ENCODE results near the gene AACS. TPM values are rescaled to one million over a fixed set of nuclear protein-coding genes. Genes with fewer than 3 reads are reported as not detected.
A peak's percentile ranks its signal among the peaks of the same experiment; 100 is the strongest.

AACS gene
- total and polyA plus RNA-seq, 2 of the 13 experiments (the other 11 are each of a cell fraction or from before 2014, with no cell fraction given): 23.3 to 28.8 TPM

DNA sequence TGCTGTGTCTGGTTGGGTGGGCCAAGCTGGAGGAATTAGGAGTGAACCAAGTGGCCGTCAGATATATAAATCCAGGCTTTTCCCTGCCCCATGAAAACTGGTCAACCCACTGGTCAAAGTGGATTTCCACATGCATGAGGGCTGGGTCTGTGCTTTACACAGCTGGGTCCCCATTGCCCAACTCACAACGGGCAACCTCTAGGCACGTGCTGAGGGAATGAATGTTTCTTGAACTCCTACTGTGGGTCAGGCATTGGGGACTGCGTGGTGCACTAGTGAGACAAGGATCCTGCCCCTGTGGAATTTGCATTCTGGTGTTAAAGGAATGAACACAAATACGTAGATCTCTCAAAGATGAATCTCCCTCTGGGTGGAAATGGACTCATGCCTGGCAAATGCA lies 7.5 kb upstream of the AACS start:
- intact Hi-C loops (cut with micrococcal nuclease; ENCODE audit: unreplicated experiment): no loop called here
- POLR2A ChIA-PET: no interaction called here
- CTCF ChIA-PET (ENCODE audit: low intra/inter-chr PET ratio, low total read pairs): no interaction called here
- no peak overlapping the region for H2AFZ ChIP-seq (ENCODE audit: low read length)
- H3K4me1 ChIP-seq (ENCODE audit: insufficient read depth, low read length): peaks cover 13% of the 10 kb centered on the region; the same call in 1 of the 2 replicates
- no peak for FAIRE-seq
- in situ Hi-C loops (cut with HindIII; ENCODE audit: extremely low pct_ligation_motif_present, low pct_unique_long_range_greater_than_20kb): no loop called here
- H3K4me3 ChIP-seq (replicated peaks in 1 of 3; ENCODE audit: insufficient read depth in 1 of 3, low read depth in 2 of 3, low read length in 3 of 3): no peak overlapping the region
- peak; percentile 33; the same call in 1 of the 3 replicates for ATAC-seq
- H3K9ac ChIP-seq (ENCODE audit: insufficient read depth, low read depth, low read length): no peak overlapping the region
- H3K9me3 ChIP-seq (ENCODE audit: low read length): no peaks in the 10 kb centered on the region
- TF ChIP-seq KLF15 (CRISPR knock-in tag; IDR thresholded peaks at IDR 0.05; ENCODE audit: borderline replicate concordance) (no peak), ZNF7 (CRISPR knock-in tag; IDR thresholded peaks at IDR 0.05) (no peak), CEBPB (IDR thresholded peaks at IDR 0.05; ENCODE audit: borderline replicate concordance, low read depth, low read length) (peak; percentile 6; the same call in 1 of the 2 replicates), ZNF282 (IDR thresholded peaks at IDR 0.05; ENCODE audit: partially characterized antibody) (no peak), ZNF501 (CRISPR knock-in tag; IDR thresholded peaks at IDR 0.05) (no peak), SRSF4 (IDR thresholded peaks at IDR 0.05; ENCODE audit: low read depth, low read length, poor library complexity, severe bottlenecking) (no peak), STAG1 (CRISPR knock-in tag; IDR thresholded peaks at IDR 0.05) (no peak), BHLHE40 (IDR thresholded peaks at IDR 0.05; ENCODE audit: low read length) (peak; percentile 50)
- TF ChIP-seq, protein P1, sequence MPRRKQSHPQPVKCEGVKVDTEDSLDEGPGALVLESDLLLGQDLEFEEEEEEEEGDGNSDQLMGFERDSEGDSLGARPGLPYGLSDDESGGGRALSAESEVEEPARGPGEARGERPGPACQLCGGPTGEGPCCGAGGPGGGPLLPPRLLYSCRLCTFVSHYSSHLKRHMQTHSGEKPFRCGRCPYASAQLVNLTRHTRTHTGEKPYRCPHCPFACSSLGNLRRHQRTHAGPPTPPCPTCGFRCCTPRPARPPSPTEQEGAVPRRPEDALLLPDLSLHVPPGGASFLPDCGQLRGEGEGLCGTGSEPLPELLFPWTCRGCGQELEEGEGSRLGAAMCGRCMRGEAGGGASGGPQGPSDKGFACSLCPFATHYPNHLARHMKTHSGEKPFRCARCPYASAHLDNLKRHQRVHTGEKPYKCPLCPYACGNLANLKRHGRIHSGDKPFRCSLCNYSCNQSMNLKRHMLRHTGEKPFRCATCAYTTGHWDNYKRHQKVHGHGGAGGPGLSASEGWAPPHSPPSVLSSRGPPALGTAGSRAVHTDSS (CRISPR knock-in tag; conservative IDR thresholded peaks at IDR 0.05): no peak
- WGBS (ENCODE audit: low lambda C conversion rate): 48% methylated on average over 4 of the region's 5 CpGs
- H4K20me1 ChIP-seq (ENCODE audit: insufficient read depth, low read length): no peaks in the 10 kb centered on the region
- no peak overlapping the region for H3K27ac ChIP-seq (ENCODE audit: extremely low read length, insufficient read depth, low read length)
- no peaks in the 10 kb centered on the region for H3K27me3 ChIP-seq (ENCODE audit: control insufficient read depth in 1 of 2, insufficient read depth in 2 of 2, low read length in 2 of 2)
- no peak overlapping the region for H3K4me2 ChIP-seq (ENCODE audit: low read depth, low read length)
- BruUV-seq (replicated peaks): no TSS peak
- no peaks in the 10 kb centered on the region for H3K79me2 ChIP-seq (ENCODE audit: insufficient read depth, low read length)
- no peaks in the 10 kb centered on the region for H3K36me3 ChIP-seq (replicated peaks in 1 of 2; ENCODE audit: control insufficient read depth in 1 of 2, insufficient read depth in 2 of 2, low read length in 2 of 2)
- DNase-seq (ENCODE audit: low spot score): no peak
